ENCODE measurements around the gene PSKH1. TPM values are rescaled to one million over a fixed set of nuclear protein-coding genes. Genes with fewer than 3 reads are reported as not detected.

PSKH1 gene
- total and polyA plus RNA-seq, 9 of the 15 experiments (the other 6 are each of a cell fraction or from before 2014, with no cell fraction given): 0.96 to 20.9 (median 9.4) TPM

- TF ChIP-seq, protein P1, sequence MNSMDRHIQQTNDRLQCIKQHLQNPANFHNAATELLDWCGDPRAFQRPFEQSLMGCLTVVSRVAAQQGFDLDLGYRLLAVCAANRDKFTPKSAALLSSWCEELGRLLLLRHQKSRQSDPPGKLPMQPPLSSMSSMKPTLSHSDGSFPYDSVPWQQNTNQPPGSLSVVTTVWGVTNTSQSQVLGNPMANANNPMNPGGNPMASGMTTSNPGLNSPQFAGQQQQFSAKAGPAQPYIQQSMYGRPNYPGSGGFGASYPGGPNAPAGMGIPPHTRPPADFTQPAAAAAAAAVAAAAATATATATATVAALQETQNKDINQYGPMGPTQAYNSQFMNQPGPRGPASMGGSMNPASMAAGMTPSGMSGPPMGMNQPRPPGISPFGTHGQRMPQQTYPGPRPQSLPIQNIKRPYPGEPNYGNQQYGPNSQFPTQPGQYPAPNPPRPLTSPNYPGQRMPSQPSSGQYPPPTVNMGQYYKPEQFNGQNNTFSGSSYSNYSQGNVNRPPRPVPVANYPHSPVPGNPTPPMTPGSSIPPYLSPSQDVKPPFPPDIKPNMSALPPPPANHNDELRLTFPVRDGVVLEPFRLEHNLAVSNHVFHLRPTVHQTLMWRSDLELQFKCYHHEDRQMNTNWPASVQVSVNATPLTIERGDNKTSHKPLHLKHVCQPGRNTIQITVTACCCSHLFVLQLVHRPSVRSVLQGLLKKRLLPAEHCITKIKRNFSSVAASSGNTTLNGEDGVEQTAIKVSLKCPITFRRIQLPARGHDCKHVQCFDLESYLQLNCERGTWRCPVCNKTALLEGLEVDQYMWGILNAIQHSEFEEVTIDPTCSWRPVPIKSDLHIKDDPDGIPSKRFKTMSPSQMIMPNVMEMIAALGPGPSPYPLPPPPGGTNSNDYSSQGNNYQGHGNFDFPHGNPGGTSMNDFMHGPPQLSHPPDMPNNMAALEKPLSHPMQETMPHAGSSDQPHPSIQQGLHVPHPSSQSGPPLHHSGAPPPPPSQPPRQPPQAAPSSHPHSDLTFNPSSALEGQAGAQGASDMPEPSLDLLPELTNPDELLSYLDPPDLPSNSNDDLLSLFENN (IDR thresholded peaks at IDR 0.05; ENCODE audit: low read depth in 2 of 2, low read length in 2 of 2): 0 out of 4 replicates have a peak, but pooled peaks of 1 of the 2 experiments have one; percentile 5
- TF ChIP-seq, protein P2, sequence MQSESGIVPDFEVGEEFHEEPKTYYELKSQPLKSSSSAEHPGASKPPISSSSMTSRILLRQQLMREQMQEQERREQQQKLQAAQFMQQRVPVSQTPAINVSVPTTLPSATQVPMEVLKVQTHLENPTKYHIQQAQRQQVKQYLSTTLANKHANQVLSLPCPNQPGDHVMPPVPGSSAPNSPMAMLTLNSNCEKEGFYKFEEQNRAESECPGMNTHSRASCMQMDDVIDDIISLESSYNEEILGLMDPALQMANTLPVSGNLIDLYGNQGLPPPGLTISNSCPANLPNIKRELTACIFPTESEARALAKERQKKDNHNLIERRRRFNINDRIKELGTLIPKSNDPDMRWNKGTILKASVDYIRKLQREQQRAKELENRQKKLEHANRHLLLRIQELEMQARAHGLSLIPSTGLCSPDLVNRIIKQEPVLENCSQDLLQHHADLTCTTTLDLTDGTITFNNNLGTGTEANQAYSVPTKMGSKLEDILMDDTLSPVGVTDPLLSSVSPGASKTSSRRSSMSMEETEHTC (IDR thresholded peaks at IDR 0.05): no peak
- TF ChIP-seq KAT7 (CRISPR knock-in tag; IDR thresholded peaks at IDR 0.05; ENCODE audit: borderline replicate concordance) (0 out of 2 replicates have a peak, but pooled peaks have one; percentile 49), NEUROD1 (IDR thresholded peaks at IDR 0.05; ENCODE audit: borderline replicate concordance, low read depth, low read length, partially characterized antibody) (peak; percentile 8), BCL6 (CRISPR knock-in tag; IDR thresholded peaks at IDR 0.05) (no peak), SAP30 (IDR thresholded peaks at IDR 0.05; ENCODE audit: borderline replicate concordance, insufficient read depth, low read depth, low read length, poor library complexity, severe bottlenecking) (peak; percentile 50), POLR2AphosphoS5 (IDR thresholded peaks at IDR 0.05; ENCODE audit: control insufficient read depth, insufficient read depth, low read depth, low read length) (peak; percentile 63; the same call in 1 of the 2 replicates), SIN3B (IDR thresholded peaks at IDR 0.05; ENCODE audit: low read depth) (peak; percentile 33; the same call in 1 of the 2 replicates), POLR2A (conservative IDR thresholded peaks at IDR 0.05) (0 out of 2 replicates have a peak, but pooled peaks have one; percentile 54), ZBTB1 (CRISPR knock-in tag; IDR thresholded peaks at IDR 0.05; ENCODE audit: borderline replicate concordance, low read depth) (peak; percentile 75; the same call in 1 of the 2 replicates), CHD4 (IDR thresholded peaks at IDR 0.05; ENCODE audit: insufficient read depth, insufficient replicate concordance, low read depth, low read length, poor library complexity, severe bottlenecking) (peak; percentile 83), POLR2G (IDR thresholded peaks at IDR 0.05; ENCODE audit: low read depth, low read length) (peak; percentile 77), BCOR (IDR thresholded peaks at IDR 0.05) (peak; percentile 99), E2F8 (IDR thresholded peaks at IDR 0.05; ENCODE audit: low read depth, partially characterized antibody) (peak; percentile 96)
- TF ChIP-seq, protein P3, sequence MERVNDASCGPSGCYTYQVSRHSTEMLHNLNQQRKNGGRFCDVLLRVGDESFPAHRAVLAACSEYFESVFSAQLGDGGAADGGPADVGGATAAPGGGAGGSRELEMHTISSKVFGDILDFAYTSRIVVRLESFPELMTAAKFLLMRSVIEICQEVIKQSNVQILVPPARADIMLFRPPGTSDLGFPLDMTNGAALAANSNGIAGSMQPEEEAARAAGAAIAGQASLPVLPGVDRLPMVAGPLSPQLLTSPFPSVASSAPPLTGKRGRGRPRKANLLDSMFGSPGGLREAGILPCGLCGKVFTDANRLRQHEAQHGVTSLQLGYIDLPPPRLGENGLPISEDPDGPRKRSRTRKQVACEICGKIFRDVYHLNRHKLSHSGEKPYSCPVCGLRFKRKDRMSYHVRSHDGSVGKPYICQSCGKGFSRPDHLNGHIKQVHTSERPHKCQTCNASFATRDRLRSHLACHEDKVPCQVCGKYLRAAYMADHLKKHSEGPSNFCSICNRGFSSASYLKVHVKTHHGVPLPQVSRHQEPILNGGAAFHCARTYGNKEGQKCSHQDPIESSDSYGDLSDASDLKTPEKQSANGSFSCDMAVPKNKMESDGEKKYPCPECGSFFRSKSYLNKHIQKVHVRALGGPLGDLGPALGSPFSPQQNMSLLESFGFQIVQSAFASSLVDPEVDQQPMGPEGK (CRISPR knock-in tag; IDR thresholded peaks at IDR 0.05; ENCODE audit: borderline replicate concordance): no peak
These were observed 75.6 kb downstream of the PSKH1 start, which contains the start of gene SLC12A4 (continued) for GRCh38 chr16:67968400-67969253.
